PC-3 (cell line): ENCODE data around the gene DEFB113. TPM values are rescaled to one million over a fixed set of nuclear protein-coding genes. Genes with fewer than 3 reads are reported as not detected.

Experiments used
- ATAC-seq: fragments of 200-7000 bp; cut with Tn5 transposase; 2 replicates; pipeline ENCODE4 v1.9.1; 2020; ENCODE audit warnings: mild to moderate bottlenecking, moderate library complexity
- BruUV-seq: library from RNA; stranded (reverse); fragments of 400-500 nt; replicated peaks from 2 replicates; lab custom pipeline; 2021; lab: Mats Ljungman, UMichigan
- CTCF ChIA-PET: fragments of 300-600 bp; sonication (Branson Sonifier 250); formaldehyde crosslinking; loops from one replicate; lab custom pipeline; 2022; ENCODE audit warnings: antibody characterized with exemption; lab: Charles Lee
- POLR2A ChIA-PET: fragments of 300-600 bp; sonication (Branson Sonifier 250); formaldehyde crosslinking; loops from one replicate; lab custom pipeline; 2022; ENCODE audit warnings: antibody characterized with exemption; ENCODE audit not compliant: unreplicated experiment; lab: Charles Lee
- DNase-seq: peaks from one replicate; pipeline ENCODE4 v3.0.0-alpha.2; 2015
- H2AFZ ChIP-seq: fragments of 300-600 bp; sonication (generic); 2 replicates; pipeline ENCODE4 v1.6.0; 2016; ENCODE audit warnings: antibody characterized with exemption, low read length
- H3F3A ChIP-seq: fragments of 300-600 bp; sonication (generic); one replicate; pipeline ENCODE4 v1.6.0; 2017; ENCODE audit warnings: antibody characterized with exemption, low read length, control low read depth, mild to moderate bottlenecking; ENCODE audit not compliant: unreplicated experiment
- H3K27ac ChIP-seq: fragments of 300-600 bp; sonication (generic); 2 replicates; pipeline ENCODE4 v1.5.1; 2016; ENCODE audit warnings: mild to moderate bottlenecking, low read length
- H3K27me3 ChIP-seq: fragments of 300-600 bp; sonication (generic); 2 replicates; pipeline ENCODE4 v1.6.1; 2016; ENCODE audit warnings: low read length, mixed read lengths
- H3K36me3 ChIP-seq: fragments of 300-600 bp; sonication (generic); 2 replicates; pipeline ENCODE4 v1.6.1; 2016; ENCODE audit warnings: low read depth, mixed run types, low read length, mixed read lengths
- H3K4me1 ChIP-seq: fragments of 300-600 bp; sonication (generic); 2 replicates; pipeline ENCODE4 v1.5.1; 2016; ENCODE audit warnings: low read length; ENCODE audit not compliant: insufficient read depth
- H3K4me2 ChIP-seq: fragments of 300-600 bp; sonication (generic); 2 replicates; pipeline ENCODE4 v1.6.0; 2016; ENCODE audit warnings: low read length
- H3K4me3 ChIP-seq: fragments of 300-600 bp; sonication (generic); 2 replicates; pipeline ENCODE4 v1.5.1; 2016; ENCODE audit warnings: mild to moderate bottlenecking, low read length, mixed read lengths
- H3K79me2 ChIP-seq: fragments of 300-600 bp; sonication (generic); 2 replicates; pipeline ENCODE4 v1.6.1; 2017; ENCODE audit warnings: low read length, mixed read lengths
- H3K9ac ChIP-seq: fragments of 300-600 bp; sonication (generic); 2 replicates; pipeline ENCODE4 v1.6.0; 2016; ENCODE audit warnings: mild to moderate bottlenecking, low read length
- H3K9me2 ChIP-seq: fragments of 300-600 bp; sonication (generic); replicated peaks from 2 replicates; pipeline ENCODE4 v1.6.1; 2016; ENCODE audit warnings: mixed run types, low read length, mixed read lengths
- H3K9me3 ChIP-seq: fragments of 300-600 bp; sonication (generic); 2 replicates; pipeline ENCODE4 v1.6.1; 2016; ENCODE audit warnings: low read length, mixed read lengths
- H4K20me1 ChIP-seq: fragments of 300-600 bp; sonication (generic); 2 replicates; pipeline ENCODE4 v1.6.1; 2016; ENCODE audit warnings: low read length, mixed read lengths
- EZH2 ChIP-seq: fragments of 300-600 bp; sonication (generic); IDR thresholded peaks from one replicate; pipeline ENCODE4 v1.6.1; 2017; ENCODE audit warnings: antibody characterized with exemption, mild to moderate bottlenecking, low read length; ENCODE audit not compliant: unreplicated experiment
- EZH2phosphoT487 ChIP-seq: fragments of 300-600 bp; sonication (generic); IDR thresholded peaks from 2 replicates; pipeline ENCODE4 v1.6.1; 2018; ENCODE audit warnings: mild to moderate bottlenecking, antibody characterized with exemption, low read length, borderline replicate concordance
- intact Hi-C: fragments of 100-400 bp; cut with micrococcal nuclease; formaldehyde crosslinking; loops from 2 replicates; pipeline ENCODE4 v1.9.0; 2023
- total RNA-seq: library from RNA; depleted of rRNA; stranded (reverse); fragments of >200 nt; gene quantifications from 2 replicates; pipeline ENCODE4 v1.2.3, GENCODE V29; 2014
- TF ChIP-seq, protein P1 (sequence below): fragments of 300-600 bp; sonication (generic); conservative IDR thresholded peaks from 2 replicates; pipeline ENCODE4 v1.5.1; 2017; ENCODE audit warnings: antibody characterized with exemption, low read depth, mild to moderate bottlenecking, low read length

Gene DEFB113
- total RNA-seq, 1 experiment from 2014 or later: not detected

DNA sequence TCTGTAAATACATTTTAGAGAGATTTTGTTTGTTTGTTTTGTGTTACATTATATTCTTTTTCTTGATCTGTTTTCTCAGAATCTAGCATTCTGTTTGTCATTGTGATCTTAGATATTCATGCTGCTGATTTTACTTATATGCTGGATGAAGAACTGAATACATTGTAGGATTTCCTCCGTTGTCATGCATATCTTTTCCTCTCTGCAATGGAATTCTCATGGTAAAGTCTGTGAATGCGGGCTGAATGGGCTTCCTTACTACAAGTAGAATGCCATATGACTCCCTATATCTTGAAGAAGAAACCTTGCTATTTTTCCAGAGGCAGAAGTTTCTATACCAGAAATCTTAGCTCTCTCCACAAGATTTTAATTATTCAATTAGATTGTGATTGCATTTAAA, 3.1 kb downstream of the DEFB113 start:
- ATAC-seq (no peak), DNase-seq (no peak)
- H4K20me1 ChIP-seq: no peaks in the 10 kb centered on the region
- no peak overlapping the region for H3K27ac ChIP-seq
- no TSS peak for BruUV-seq
- H3K9me3 ChIP-seq: no peaks in the 10 kb centered on the region
- POLR2A ChIA-PET: no interaction called here
- no peak overlapping the region for H2AFZ ChIP-seq
- no peak overlapping the region for H3K4me3 ChIP-seq
- no peaks in the 10 kb centered on the region for H3K9me2 ChIP-seq
- no peaks in the 10 kb centered on the region for H3K79me2 ChIP-seq
- peaks cover 18% of the 10 kb centered on the region for H3K27me3 ChIP-seq
- no peaks in the 10 kb centered on the region for H3F3A ChIP-seq
- CTCF ChIA-PET: interaction anchor here (0.7 kb wide), 1 partner anchor 28 kb away, joined by 4 read pairs; no protein-coding TSS in a partner anchor
- no peak overlapping the region for H3K4me2 ChIP-seq
- TF ChIP-seq EZH2phosphoT487: no peak
- no peak for TF ChIP-seq EZH2
- TF ChIP-seq, protein P1, sequence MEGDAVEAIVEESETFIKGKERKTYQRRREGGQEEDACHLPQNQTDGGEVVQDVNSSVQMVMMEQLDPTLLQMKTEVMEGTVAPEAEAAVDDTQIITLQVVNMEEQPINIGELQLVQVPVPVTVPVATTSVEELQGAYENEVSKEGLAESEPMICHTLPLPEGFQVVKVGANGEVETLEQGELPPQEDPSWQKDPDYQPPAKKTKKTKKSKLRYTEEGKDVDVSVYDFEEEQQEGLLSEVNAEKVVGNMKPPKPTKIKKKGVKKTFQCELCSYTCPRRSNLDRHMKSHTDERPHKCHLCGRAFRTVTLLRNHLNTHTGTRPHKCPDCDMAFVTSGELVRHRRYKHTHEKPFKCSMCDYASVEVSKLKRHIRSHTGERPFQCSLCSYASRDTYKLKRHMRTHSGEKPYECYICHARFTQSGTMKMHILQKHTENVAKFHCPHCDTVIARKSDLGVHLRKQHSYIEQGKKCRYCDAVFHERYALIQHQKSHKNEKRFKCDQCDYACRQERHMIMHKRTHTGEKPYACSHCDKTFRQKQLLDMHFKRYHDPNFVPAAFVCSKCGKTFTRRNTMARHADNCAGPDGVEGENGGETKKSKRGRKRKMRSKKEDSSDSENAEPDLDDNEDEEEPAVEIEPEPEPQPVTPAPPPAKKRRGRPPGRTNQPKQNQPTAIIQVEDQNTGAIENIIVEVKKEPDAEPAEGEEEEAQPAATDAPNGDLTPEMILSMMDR: no peak
- H3K9ac ChIP-seq: no peak overlapping the region
- no peaks in the 10 kb centered on the region for H3K36me3 ChIP-seq
- H3K4me1 ChIP-seq: no peaks in the 10 kb centered on the region
- intact Hi-C loops: no loop called here

DNA sequence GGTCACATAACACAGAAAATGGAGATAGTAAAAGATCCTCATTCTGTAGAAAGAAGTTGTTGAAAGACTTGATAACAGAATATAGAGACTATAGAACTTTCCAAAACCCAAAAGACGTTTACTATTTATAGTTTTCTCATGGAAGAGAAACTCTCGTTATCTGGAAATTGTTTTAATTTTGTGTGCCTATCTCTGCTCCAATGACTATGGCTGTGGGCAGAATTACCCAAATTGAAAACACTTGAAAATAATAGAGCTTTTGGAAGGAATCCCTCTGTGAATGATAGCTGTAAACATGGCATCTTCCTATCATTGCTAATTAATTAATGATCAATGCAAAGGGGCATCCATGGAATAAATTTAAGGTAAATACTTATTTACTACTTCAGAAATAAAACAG, 5.4 kb downstream of the DEFB113 start, which contains the start of gene DEFB114:
DEFB114 (minus strand) TSS at position 101 of the 400 bp plus-strand sequence; CDS start at position 42, 59 bp downstream.
- DNase-seq: no peak
- no peaks in the 10 kb centered on the region for H3K36me3 ChIP-seq
- no peaks in the 10 kb centered on the region for H4K20me1 ChIP-seq
- intact Hi-C loops: no loop called here
- no peaks in the 10 kb centered on the region for H3F3A ChIP-seq
- no TSS peak for BruUV-seq
- no peaks in the 10 kb centered on the region for H3K4me1 ChIP-seq
- no peaks in the 10 kb centered on the region for H3K79me2 ChIP-seq
- no peak within 1 kb of the TSS for H2AFZ ChIP-seq
- no peak for ATAC-seq
- no peak within 1 kb of the TSS for H3K4me2 ChIP-seq
- H3K9me3 ChIP-seq: no peaks in the 10 kb centered on the region
- H3K27ac ChIP-seq: no peak within 1 kb of the TSS
- TF ChIP-seq EZH2phosphoT487: no peak
- TF ChIP-seq, protein P1: no peak
- TF ChIP-seq EZH2: no peak
- H3K27me3 ChIP-seq: peaks cover 18% of the 10 kb centered on the region
- H3K9ac ChIP-seq: no peak within 1 kb of the TSS
- CTCF ChIA-PET: no interaction called here
- no peaks in the 10 kb centered on the region for H3K9me2 ChIP-seq
- POLR2A ChIA-PET: no interaction called here
- H3K4me3 ChIP-seq: no peak within 1 kb of the TSS

DNA sequence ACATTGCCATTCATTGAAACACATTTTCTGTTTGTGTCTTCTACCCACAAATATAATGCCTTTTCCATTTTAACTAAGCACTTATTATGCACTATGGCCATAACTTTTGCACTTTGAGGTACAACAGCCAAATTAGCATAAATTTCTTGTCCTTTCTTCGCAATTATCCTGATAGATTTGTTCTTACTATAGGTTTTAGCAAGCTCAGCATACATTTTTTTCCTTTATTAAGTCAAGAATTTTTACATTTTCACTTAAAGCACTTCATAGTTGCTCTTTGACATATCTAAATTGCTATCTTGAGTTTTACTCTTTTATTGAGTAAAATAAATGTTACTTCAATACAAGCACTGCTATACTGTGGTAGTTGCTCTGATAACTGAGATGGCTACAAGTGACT, 11.2 kb downstream of the DEFB113 start:
- peaks cover 9% of the 10 kb centered on the region; the same call in 1 of the 2 replicates for H3K27me3 ChIP-seq
- CTCF ChIA-PET: no interaction called here
- H3K27ac ChIP-seq: no peak overlapping the region
- intact Hi-C loops: no loop called here
- H3K79me2 ChIP-seq: no peaks in the 10 kb centered on the region
- no peak overlapping the region for H2AFZ ChIP-seq
- H3K4me1 ChIP-seq: no peaks in the 10 kb centered on the region
- no peaks in the 10 kb centered on the region for H3K9me2 ChIP-seq
- no peak overlapping the region for H3K4me2 ChIP-seq
- H3K9me3 ChIP-seq: no peaks in the 10 kb centered on the region
- DNase-seq (no peak), ATAC-seq (no peak)
- H3K36me3 ChIP-seq: no peaks in the 10 kb centered on the region
- POLR2A ChIA-PET: no interaction called here
- H3K9ac ChIP-seq: no peak overlapping the region
- no TSS peak for BruUV-seq
- H3F3A ChIP-seq: no peaks in the 10 kb centered on the region
- H4K20me1 ChIP-seq: no peaks in the 10 kb centered on the region
- no peak overlapping the region for H3K4me3 ChIP-seq
- TF ChIP-seq EZH2phosphoT487: no peak
